Stimulated activated CD8-positive, alpha-beta memory T cell treated with anti-CD3 and anti-CD28 coated beads, Interleukin-2, amount 100 ng/mL, for 48 hours (primary cell): Measurements from ENCODE around the gene SPARCL1.

Experiments
- DNase-seq, 2 donors: peaks; one replicate each; pipeline ENCODE4 v3.0.0-alpha.2; 2020; ENCODE audit warnings: low read depth in 2 of 2

The SPARCL1 gene

DNA sequence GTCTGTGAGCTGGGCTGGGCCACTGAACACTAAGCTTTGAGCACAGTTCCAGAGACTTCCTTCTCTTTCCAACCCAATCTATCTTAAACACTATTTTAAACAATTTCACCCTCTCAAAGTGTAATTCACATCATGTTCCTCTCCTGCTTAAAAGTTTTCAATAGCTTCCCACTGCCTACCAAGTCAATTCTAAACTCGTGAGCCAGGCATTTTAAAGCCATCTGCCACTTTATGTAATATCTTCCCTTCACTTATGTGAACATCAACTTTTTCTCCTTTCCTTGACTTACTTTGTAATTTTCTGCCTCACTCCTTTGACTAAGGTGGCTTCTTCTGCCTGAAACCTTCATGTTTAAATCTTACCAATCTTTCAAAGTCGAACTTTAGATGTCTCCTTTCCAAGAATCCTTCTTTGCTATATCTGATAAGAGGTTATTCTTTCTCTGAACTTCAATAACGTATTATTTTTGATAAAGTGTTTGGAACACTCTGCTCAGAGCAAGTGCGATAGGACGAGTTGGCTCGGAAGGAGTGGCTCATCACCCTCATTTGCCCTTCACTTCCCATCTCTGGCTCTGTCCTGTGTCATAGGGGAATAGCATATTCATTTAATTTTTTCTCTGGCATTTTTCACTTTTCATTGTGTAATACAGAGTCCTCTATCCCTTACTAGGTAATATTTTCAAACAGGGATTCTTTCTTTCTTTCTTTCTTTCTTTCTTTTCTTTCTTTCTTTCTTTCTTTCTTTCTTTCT is 13.0 kb upstream of the SPARCL1 start:
- DNase-seq, result no peak

- DNase-seq, result no peak
These were observed 12.3 kb upstream of the SPARCL1 start for GRCh38 chr4:87541521-87541920.

GRCh38 chr4:87540146-87541058 is 11.2 kb upstream of the SPARCL1 start:
- DNase-seq, result no peak

DNA sequence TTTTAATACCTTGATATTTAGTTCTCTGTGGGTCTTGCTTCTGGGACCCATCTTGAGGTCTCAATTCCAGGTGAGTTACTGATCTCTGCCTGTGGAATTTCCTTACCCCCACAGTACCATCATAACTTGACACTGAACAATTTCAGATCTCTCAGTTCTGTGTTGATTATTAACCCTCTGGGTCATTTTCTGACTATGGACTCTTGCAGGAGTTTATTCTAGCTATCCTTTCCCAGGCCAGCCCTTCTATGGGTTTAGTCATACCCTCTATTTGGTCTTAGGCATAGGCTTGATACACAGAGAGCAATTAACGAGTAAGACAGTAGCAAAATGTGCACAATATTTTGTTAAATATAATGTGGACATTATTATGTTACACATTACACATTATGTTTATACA is 3.7 kb upstream of the SPARCL1 start:
- DNase-seq, result no peak

DNA sequence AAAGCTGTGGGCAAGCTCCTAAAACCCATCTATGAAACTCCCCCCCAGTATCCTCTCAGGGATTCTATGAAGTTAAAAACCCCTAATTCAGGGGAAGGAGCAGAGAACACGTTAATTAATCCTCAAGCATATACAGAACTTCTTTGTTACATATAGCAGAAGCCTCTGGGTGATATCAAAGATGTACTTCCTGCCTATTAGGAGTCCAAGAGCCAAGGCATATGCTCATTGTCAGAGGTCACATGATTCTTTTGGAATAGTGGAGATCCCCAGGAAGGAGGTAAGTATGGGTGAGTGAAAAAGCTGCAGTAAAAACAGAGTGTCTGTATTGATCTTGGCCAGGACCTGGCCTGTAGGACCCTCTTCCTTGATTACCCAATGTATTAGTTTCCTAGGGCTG is 2.9 kb upstream of the SPARCL1 start:
- DNase-seq, result no peak

- no peak for DNase-seq
These were observed 2.4 kb upstream of the SPARCL1 start for GRCh38 chr4:87531621-87532020.

- DNase-seq, result no peak
These were observed 1.7 kb upstream of the SPARCL1 start for GRCh38 chr4:87530868-87531267.

- no peak for DNase-seq
These were observed 1.1 kb upstream of the SPARCL1 start for GRCh38 chr4:87530229-87530628.

- no peak for DNase-seq
These were observed 1.6 kb downstream of the SPARCL1 start for GRCh38 chr4:87527431-87528220.

GRCh38 chr4:87525636-87526295 is 3.4 kb downstream of the SPARCL1 start:
- no peak for DNase-seq

GRCh38 chr4:87524456-87524855 is 4.7 kb downstream of the SPARCL1 start:
- no peak for DNase-seq

- no peak for DNase-seq
These were observed 5.9 kb downstream of the SPARCL1 start for GRCh38 chr4:87523307-87523706.

DNA sequence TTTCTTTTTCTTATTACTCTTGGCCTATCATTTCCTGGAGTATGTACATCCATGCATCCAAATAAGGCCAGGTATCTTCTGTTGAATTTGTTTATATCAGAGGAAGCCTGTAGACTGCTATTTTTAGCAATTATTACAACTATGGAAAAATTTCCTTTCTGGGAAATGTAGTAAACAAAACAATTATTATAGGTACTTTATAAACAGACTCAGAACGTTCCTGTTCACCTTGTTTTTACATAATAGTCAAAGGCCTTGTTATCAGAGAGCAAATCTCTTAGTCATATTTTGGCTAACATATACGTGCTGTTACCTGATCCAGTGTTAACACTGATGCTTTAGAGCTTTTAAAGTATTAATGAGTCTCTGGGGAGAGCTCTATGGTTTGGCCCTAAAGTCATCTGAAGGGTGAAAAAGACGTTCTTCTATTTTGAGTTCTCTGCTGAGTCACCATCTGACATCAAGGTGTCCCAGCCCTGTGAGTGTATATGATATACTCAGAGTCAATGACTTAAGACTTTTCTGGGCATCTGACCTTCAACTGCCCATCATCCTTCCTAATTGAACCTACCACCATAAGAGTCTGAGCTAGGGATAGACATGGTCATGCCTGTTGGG is 7.3 kb downstream of the SPARCL1 start:
- no peak for DNase-seq

GRCh38 chr4:87521319-87521718 is 7.9 kb downstream of the SPARCL1 start:
- DNase-seq, result no peak

- no peak for DNase-seq
These were observed 11.6 kb downstream of the SPARCL1 start for GRCh38 chr4:87517621-87518020.

GRCh38 chr4:87516683-87517082 is 12.5 kb downstream of the SPARCL1 start:
- no peak for DNase-seq

GRCh38 chr4:87512400-87512799 is 16.8 kb downstream of the SPARCL1 start:
- no peak for DNase-seq

DNA sequence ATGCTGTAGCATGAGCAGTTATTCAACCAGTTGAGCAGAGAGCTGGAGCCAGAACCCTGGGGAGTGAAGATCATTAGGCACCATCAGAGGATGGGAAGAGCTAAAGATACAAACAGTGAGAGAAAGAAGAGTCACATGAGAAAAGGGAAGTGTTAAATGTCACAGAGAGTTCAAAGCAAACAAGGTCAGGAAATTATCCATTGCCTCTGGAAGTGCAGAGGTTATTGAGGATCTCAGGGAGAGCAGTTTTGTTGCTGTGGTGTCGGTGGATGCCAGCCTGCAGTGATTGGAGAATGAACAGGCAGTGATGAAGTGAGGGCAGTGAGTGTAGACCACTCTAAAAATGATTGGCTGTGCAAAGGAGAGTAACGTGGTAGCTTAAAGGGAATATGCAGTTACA is 17.7 kb downstream of the SPARCL1 start:
- DNase-seq, result no peak

DNA sequence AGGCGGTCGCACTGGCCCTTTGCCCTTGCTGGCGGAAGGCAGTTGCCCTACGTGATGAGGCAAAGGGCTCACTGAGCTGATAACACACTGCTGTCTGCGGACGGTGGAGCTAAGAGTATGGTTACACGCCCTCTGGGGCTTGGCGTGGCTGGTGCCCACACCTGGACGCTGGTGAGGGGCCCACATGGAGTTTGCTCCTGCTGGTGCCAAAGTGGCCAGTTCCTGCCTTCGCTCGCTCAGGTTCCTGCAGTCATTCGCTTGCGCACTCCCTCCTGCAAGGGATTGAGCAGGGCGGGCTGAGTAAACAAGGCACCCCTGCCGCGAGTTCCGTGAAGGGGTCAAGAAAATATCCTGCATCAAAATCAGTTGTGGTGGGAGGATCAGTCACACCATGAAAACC is 18.4 kb downstream of the SPARCL1 start:
- no peak for DNase-seq

- DNase-seq, result no peak
These were observed 22.0 kb downstream of the SPARCL1 start for GRCh38 chr4:87506974-87507701.

- DNase-seq, result no peak
These were observed 23.3 kb downstream of the SPARCL1 start for GRCh38 chr4:87505862-87506261.
